WTC11 (cell line): Measurements from ENCODE around the gene KLHL14. TPM values are rescaled to one million over a fixed set of nuclear protein-coding genes. Genes with fewer than 3 reads are reported as not detected.
A peak's percentile ranks its signal among the peaks of the same experiment; 100 is the strongest.

Experiments
- ATAC-seq: fragments of 200-7000 bp; cut with Tn5 transposase; 2 replicates; pipeline ENCODE4 v1.10.0; 2021; ENCODE audit warnings: mild to moderate bottlenecking, moderate library complexity
- CTCF ChIA-PET: fragments of 300-600 bp; sonication (Branson Sonifier 250); formaldehyde crosslinking; loops from one replicate; lab custom pipeline; 2021; ENCODE audit warnings: antibody characterized with exemption; lab: Charles Lee
- POLR2A ChIA-PET: fragments of 350-600 bp; sonication (Branson Sonifier 250); formaldehyde crosslinking; loops from one replicate; lab custom pipeline; 2021; ENCODE audit warnings: antibody characterized with exemption; lab: Charles Lee
- DNase-seq: peaks from one replicate; pipeline ENCODE4 v3.0.0; 2021; ENCODE audit warnings: low spot score
- H3K27ac Mint-ChIP-seq: 2 replicates; pipeline ENCODE4 v1.8.0; 2021; ENCODE audit warnings: mixed read lengths
- H3K27me3 Mint-ChIP-seq: 2 replicates; pipeline ENCODE4 v1.8.0; 2021; ENCODE audit warnings: low read depth, mild to moderate bottlenecking, moderate library complexity, mixed read lengths
- H3K36me3 Mint-ChIP-seq: 2 replicates; pipeline ENCODE4 v1.8.0; 2021; ENCODE audit warnings: mixed read lengths
- H3K4me1 Mint-ChIP-seq: 2 replicates; pipeline ENCODE4 v1.8.0; 2022; ENCODE audit warnings: mixed read lengths
- H3K4me3 Mint-ChIP-seq: 2 replicates; pipeline ENCODE4 v1.8.0; 2021; ENCODE audit warnings: mild to moderate bottlenecking, moderate library complexity, mixed read lengths
- H3K9me3 Mint-ChIP-seq: 2 replicates; pipeline ENCODE4 v1.8.0; 2021; ENCODE audit warnings: mixed read lengths
- EMX1 ChIP-seq: fragments of 250-450 bp; sonication (Bioruptor Pico); IDR thresholded peaks from 2 replicates; pipeline ENCODE4 v1.8.0; 2021; ENCODE audit warnings: mild to moderate bottlenecking
- JAZF1 ChIP-seq: fragments of 250-450 bp; sonication (Bioruptor Pico); IDR thresholded peaks from 2 replicates; pipeline ENCODE4 v1.9.0; 2021; ENCODE audit warnings: moderate library complexity, mild to moderate bottlenecking, inconsistent platforms
- RELA ChIP-seq: sonication (generic); formaldehyde crosslinking; IDR thresholded peaks from 2 replicates; pipeline ENCODE4 v1.8.1; 2022; ENCODE audit warnings: missing genetic modification reagents, mild to moderate bottlenecking, borderline replicate concordance
- SOX15 ChIP-seq: fragments of 250-450 bp; sonication (Bioruptor Pico); IDR thresholded peaks from 2 replicates; pipeline ENCODE4 v1.9.0; 2021; ENCODE audit warnings: mild to moderate bottlenecking
- SP1 ChIP-seq: sonication (generic); formaldehyde crosslinking; conservative IDR thresholded peaks from 2 replicates; pipeline ENCODE4 v1.8.1; 2022; ENCODE audit warnings: missing genetic modification reagents
- ZBTB21 ChIP-seq: sonication (generic); formaldehyde crosslinking; IDR thresholded peaks from 2 replicates; pipeline ENCODE4 v1.8.1; 2023; ENCODE audit warnings: mild to moderate bottlenecking, missing genetic modification reagents, borderline replicate concordance
- total RNA-seq: library from RNA; stranded (reverse); gene quantifications from 3 replicates; pipeline ENCODE4 v1.2.3, GENCODE V29; 2021
- TF ChIP-seq, protein P1 (sequence below): sonication (generic); formaldehyde crosslinking; IDR thresholded peaks from 2 replicates; pipeline ENCODE4 v1.8.0; 2023; ENCODE audit warnings: missing genetic modification reagents
- TF ChIP-seq, protein P2 (sequence below): sonication (generic); formaldehyde crosslinking; IDR thresholded peaks from 2 replicates; pipeline ENCODE4 v1.8.1; 2023; ENCODE audit warnings: mild to moderate bottlenecking, missing genetic modification reagents, moderate library complexity
- TF ChIP-seq, protein P3 (sequence below): sonication (generic); formaldehyde crosslinking; IDR thresholded peaks from 2 replicates; pipeline ENCODE4 v1.8.0; 2022; ENCODE audit warnings: missing genetic modification reagents
- TF ChIP-seq, protein P4 (sequence below): sonication (generic); formaldehyde crosslinking; IDR thresholded peaks from 2 replicates; pipeline ENCODE4 v1.8.1; 2022; ENCODE audit warnings: mild to moderate bottlenecking, moderate library complexity, missing genetic modification reagents
- TF ChIP-seq, protein P5 (sequence below): sonication (generic); formaldehyde crosslinking; IDR thresholded peaks from 2 replicates; pipeline ENCODE4 v1.8.0; 2023; ENCODE audit warnings: mild to moderate bottlenecking, missing genetic modification reagents
- TF ChIP-seq, protein P6 (sequence below): sonication (generic); formaldehyde crosslinking; IDR thresholded peaks from 2 replicates; pipeline ENCODE4 v1.8.1; 2023; ENCODE audit warnings: mild to moderate bottlenecking, missing genetic modification reagents, borderline replicate concordance

The KLHL14 gene
- total RNA-seq, 1 experiment from 2014 or later = 4.3 TPM

DNA sequence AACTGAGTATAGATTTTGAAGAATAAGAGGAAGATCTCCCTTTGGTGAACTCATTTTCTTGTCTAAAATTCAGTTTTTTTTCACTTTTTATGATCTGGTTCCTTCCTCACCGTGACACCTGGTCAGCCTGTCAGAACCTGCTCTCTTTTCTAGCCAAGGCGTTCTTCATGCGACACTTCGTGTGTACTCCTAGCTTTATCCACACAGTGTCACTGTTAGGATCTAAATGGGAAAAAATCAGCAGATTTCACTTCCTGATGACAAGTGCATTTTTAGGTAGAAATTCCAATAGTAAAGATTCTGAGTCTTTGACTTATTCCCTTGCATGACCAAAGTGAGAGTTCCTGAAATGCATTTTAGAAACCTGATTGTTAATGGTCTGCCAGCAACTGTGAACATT is 89.8 kb downstream of the KLHL14 start:
- ATAC-seq = peak; percentile 71
- CTCF ChIA-PET = interaction anchor here (0.6 to 1.0 kb wide), 3 partner anchors 106 to 519 kb away, joined by 3 to 5 read pairs (median 3); no protein-coding TSS in a partner anchor

More for the DNA sequence above, 89.8 kb downstream of the KLHL14 start:
- H3K4me3 Mint-ChIP-seq = no peak overlapping the region
- no peak for DNase-seq
- H3K36me3 Mint-ChIP-seq = no peaks in the 10 kb centered on the region
- H3K4me1 Mint-ChIP-seq = peaks cover 6% of the 10 kb centered on the region
- no peaks in the 10 kb centered on the region for H3K9me3 Mint-ChIP-seq
- no peak overlapping the region for H3K27ac Mint-ChIP-seq
- H3K27me3 Mint-ChIP-seq = no peaks in the 10 kb centered on the region
- TF ChIP-seq, protein P1, sequence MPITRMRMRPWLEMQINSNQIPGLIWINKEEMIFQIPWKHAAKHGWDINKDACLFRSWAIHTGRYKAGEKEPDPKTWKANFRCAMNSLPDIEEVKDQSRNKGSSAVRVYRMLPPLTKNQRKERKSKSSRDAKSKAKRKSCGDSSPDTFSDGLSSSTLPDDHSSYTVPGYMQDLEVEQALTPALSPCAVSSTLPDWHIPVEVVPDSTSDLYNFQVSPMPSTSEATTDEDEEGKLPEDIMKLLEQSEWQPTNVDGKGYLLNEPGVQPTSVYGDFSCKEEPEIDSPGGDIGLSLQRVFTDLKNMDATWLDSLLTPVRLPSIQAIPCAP = no peak
- TF ChIP-seq, protein P2, sequence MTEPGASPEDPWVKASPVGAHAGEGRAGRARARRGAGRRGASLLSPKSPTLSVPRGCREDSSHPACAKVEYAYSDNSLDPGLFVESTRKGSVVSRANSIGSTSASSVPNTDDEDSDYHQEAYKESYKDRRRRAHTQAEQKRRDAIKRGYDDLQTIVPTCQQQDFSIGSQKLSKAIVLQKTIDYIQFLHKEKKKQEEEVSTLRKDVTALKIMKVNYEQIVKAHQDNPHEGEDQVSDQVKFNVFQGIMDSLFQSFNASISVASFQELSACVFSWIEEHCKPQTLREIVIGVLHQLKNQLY (CRISPR knock-in tag) = no peak
- TF ChIP-seq, protein P3, sequence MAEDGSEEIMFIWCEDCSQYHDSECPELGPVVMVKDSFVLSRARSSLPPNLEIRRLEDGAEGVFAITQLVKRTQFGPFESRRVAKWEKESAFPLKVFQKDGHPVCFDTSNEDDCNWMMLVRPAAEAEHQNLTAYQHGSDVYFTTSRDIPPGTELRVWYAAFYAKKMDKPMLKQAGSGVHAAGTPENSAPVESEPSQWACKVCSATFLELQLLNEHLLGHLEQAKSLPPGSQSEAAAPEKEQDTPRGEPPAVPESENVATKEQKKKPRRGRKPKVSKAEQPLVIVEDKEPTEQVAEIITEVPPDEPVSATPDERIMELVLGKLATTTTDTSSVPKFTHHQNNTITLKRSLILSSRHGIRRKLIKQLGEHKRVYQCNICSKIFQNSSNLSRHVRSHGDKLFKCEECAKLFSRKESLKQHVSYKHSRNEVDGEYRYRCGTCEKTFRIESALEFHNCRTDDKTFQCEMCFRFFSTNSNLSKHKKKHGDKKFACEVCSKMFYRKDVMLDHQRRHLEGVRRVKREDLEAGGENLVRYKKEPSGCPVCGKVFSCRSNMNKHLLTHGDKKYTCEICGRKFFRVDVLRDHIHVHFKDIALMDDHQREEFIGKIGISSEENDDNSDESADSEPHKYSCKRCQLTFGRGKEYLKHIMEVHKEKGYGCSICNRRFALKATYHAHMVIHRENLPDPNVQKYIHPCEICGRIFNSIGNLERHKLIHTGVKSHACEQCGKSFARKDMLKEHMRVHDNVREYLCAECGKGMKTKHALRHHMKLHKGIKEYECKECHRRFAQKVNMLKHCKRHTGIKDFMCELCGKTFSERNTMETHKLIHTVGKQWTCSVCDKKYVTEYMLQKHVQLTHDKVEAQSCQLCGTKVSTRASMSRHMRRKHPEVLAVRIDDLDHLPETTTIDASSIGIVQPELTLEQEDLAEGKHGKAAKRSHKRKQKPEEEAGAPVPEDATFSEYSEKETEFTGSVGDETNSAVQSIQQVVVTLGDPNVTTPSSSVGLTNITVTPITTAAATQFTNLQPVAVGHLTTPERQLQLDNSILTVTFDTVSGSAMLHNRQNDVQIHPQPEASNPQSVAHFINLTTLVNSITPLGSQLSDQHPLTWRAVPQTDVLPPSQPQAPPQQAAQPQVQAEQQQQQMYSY (CRISPR knock-in tag) = no peak
- no peak for TF ChIP-seq SOX15
- no peak for TF ChIP-seq EMX1 (CRISPR knock-in tag)
- no peak for TF ChIP-seq SP1 (CRISPR knock-in tag)
- TF ChIP-seq, protein P4, sequence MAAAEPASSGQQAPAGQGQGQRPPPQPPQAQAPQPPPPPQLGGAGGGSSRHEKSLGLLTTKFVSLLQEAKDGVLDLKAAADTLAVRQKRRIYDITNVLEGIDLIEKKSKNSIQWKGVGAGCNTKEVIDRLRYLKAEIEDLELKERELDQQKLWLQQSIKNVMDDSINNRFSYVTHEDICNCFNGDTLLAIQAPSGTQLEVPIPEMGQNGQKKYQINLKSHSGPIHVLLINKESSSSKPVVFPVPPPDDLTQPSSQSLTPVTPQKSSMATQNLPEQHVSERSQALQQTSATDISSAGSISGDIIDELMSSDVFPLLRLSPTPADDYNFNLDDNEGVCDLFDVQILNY (CRISPR knock-in tag) = no peak
- TF ChIP-seq, protein P5, sequence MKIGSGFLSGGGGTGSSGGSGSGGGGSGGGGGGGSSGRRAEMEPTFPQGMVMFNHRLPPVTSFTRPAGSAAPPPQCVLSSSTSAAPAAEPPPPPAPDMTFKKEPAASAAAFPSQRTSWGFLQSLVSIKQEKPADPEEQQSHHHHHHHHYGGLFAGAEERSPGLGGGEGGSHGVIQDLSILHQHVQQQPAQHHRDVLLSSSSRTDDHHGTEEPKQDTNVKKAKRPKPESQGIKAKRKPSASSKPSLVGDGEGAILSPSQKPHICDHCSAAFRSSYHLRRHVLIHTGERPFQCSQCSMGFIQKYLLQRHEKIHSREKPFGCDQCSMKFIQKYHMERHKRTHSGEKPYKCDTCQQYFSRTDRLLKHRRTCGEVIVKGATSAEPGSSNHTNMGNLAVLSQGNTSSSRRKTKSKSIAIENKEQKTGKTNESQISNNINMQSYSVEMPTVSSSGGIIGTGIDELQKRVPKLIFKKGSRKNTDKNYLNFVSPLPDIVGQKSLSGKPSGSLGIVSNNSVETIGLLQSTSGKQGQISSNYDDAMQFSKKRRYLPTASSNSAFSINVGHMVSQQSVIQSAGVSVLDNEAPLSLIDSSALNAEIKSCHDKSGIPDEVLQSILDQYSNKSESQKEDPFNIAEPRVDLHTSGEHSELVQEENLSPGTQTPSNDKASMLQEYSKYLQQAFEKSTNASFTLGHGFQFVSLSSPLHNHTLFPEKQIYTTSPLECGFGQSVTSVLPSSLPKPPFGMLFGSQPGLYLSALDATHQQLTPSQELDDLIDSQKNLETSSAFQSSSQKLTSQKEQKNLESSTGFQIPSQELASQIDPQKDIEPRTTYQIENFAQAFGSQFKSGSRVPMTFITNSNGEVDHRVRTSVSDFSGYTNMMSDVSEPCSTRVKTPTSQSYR (CRISPR knock-in tag) = no peak
- TF ChIP-seq, protein P6, sequence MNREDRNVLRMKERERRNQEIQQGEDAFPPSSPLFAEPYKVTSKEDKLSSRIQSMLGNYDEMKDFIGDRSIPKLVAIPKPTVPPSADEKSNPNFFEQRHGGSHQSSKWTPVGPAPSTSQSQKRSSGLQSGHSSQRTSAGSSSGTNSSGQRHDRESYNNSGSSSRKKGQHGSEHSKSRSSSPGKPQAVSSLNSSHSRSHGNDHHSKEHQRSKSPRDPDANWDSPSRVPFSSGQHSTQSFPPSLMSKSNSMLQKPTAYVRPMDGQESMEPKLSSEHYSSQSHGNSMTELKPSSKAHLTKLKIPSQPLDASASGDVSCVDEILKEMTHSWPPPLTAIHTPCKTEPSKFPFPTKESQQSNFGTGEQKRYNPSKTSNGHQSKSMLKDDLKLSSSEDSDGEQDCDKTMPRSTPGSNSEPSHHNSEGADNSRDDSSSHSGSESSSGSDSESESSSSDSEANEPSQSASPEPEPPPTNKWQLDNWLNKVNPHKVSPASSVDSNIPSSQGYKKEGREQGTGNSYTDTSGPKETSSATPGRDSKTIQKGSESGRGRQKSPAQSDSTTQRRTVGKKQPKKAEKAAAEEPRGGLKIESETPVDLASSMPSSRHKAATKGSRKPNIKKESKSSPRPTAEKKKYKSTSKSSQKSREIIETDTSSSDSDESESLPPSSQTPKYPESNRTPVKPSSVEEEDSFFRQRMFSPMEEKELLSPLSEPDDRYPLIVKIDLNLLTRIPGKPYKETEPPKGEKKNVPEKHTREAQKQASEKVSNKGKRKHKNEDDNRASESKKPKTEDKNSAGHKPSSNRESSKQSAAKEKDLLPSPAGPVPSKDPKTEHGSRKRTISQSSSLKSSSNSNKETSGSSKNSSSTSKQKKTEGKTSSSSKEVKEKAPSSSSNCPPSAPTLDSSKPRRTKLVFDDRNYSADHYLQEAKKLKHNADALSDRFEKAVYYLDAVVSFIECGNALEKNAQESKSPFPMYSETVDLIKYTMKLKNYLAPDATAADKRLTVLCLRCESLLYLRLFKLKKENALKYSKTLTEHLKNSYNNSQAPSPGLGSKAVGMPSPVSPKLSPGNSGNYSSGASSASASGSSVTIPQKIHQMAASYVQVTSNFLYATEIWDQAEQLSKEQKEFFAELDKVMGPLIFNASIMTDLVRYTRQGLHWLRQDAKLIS = no peak
- TF ChIP-seq ZBTB21 (CRISPR knock-in tag) = no peak
- TF ChIP-seq RELA = no peak
- no peak for TF ChIP-seq JAZF1
- POLR2A ChIA-PET = no interaction called here
